ENCODE results near the gene THOC1.
"Not testable (repeated sequence)": the region's sequence is repeated elsewhere in the genome, so short reads cannot be mapped to it uniquely, and the experiment has no call there.

DNA sequence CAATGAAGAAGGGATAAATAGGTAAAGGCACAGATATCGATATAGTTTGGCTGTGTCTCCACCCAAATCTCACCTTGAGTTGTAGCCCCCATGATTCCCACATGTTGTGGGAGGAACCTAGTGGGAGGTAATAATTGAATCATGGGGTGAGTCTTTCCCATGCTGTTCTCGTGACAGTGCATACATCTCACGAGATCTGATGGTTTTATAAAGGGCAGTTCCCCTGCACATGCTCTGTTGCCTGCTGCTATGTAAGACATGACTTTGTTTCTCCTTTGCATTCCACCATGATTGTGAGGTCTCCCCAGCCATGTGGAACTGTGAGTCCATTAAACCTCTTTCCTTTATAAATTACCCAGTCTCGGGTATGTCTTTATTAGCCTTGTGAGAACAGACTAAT is 40.2 kb upstream of the THOC1 start:
- not testable (repeated sequence) for TF ChIP-seq CTCF (IDR thresholded peaks at IDR 0.05); ZFX (IDR thresholded peaks at IDR 0.05; ENCODE audit: borderline replicate concordance)
